Fibroblast of lung (primary cell): ENCODE results near the gene ZSCAN22. TPM values are rescaled to one million over a fixed set of nuclear protein-coding genes. Genes with fewer than 3 reads are reported as not detected.
"Not testable (repeated sequence)": the region's sequence is repeated elsewhere in the genome, so short reads cannot be mapped to it uniquely, and the experiment has no call there.

ENCODE experiments used
- DNase-seq, 2 donors: peaks; one replicate each; pipeline versions ENCODE4 v3.0.0 to v3.0.0-alpha.2; 2010; ENCODE audit warnings: low read depth in 2 of 2
- H2AFZ ChIP-seq: 2 replicates; pipeline ENCODE4 v1.5.1; 2012; ENCODE audit warnings: low read length, control low read depth, inconsistent platforms
- H3K27ac ChIP-seq: 2 replicates; pipeline ENCODE4 v1.5.1; 2011; ENCODE audit warnings: low read length, control low read depth; ENCODE audit not compliant: insufficient read depth
- H3K27me3 ChIP-seq: 2 replicates; pipeline ENCODE4 v1.5.1; 2011; ENCODE audit warnings: mild to moderate bottlenecking, low read length; ENCODE audit not compliant: control insufficient read depth, insufficient read depth
- H3K36me3 ChIP-seq: 2 replicates; pipeline ENCODE4 v1.5.1; 2011; ENCODE audit warnings: low read length; ENCODE audit not compliant: control insufficient read depth, insufficient read depth
- H3K4me1 ChIP-seq: 2 replicates; pipeline ENCODE4 v1.5.1; 2011; ENCODE audit warnings: low read length; ENCODE audit not compliant: control insufficient read depth, insufficient read depth; ENCODE audit errors: extremely low read depth
- H3K4me2 ChIP-seq: 2 replicates; pipeline ENCODE4 v1.5.1; 2011; ENCODE audit warnings: low read length, control low read depth; ENCODE audit not compliant: insufficient read depth; ENCODE audit errors: extremely low read depth
- H3K4me3 ChIP-seq, 4 experiments: fragments of 200-600 bp in 1 of 4; sonication (generic) in 1 of 4; replicated peaks in 1 of 4; 2 replicates each; pipeline ENCODE4 v1.5.1; 2011 to 2016; ENCODE audit warnings: low read length in 4 of 4, low read depth in 3 of 4, mild to moderate bottlenecking in 3 of 4, control low read depth in 2 of 4, inconsistent platforms in 1 of 4, mixed read lengths in 1 of 4; ENCODE audit not compliant: insufficient read depth in 1 of 4; ENCODE audit errors: control extremely low read depth in 1 of 4
- H3K79me2 ChIP-seq: 2 replicates; pipeline ENCODE4 v1.5.1; 2012; ENCODE audit warnings: mild to moderate bottlenecking, low read length, inconsistent platforms; ENCODE audit not compliant: control insufficient read depth, insufficient read depth
- H3K9ac ChIP-seq: 2 replicates; pipeline ENCODE4 v1.5.1; 2011; ENCODE audit warnings: mild to moderate bottlenecking, low read length, control low read depth; ENCODE audit not compliant: insufficient read depth
- H3K9me3 ChIP-seq: 2 replicates; pipeline ENCODE4 v1.5.1; 2012; ENCODE audit warnings: low read depth, low read length; ENCODE audit not compliant: control insufficient read depth, insufficient read depth
- H4K20me1 ChIP-seq: 2 replicates; pipeline ENCODE4 v1.5.1; 2011; ENCODE audit warnings: low read length; ENCODE audit not compliant: control insufficient read depth, insufficient read depth; ENCODE audit errors: extremely low read depth
- EZH2 ChIP-seq: IDR thresholded peaks from 2 replicates; pipeline ENCODE4 v1.5.1; 2012; ENCODE audit warnings: low read length, control low read depth, mild to moderate bottlenecking; ENCODE audit errors: missing control alignments
- polyA plus RNA-seq, 2 donors: library from polyadenylated mRNA; depleted of rRNA in 1 of 2; stranded (reverse) in 1 of 2; unstranded in 1 of 2; fragments of >200 nt; gene quantifications; 2 replicates each; pipeline ENCODE4 v1.2.1, GENCODE V29; 2011 to 2012; ENCODE audit warnings: missing spikeins in 1 of 2
- total RNA-seq: library from RNA; depleted of rRNA; stranded (reverse); fragments of >200 nt; gene quantifications from 2 replicates; pipeline ENCODE4 v1.2.1, GENCODE V29; 2014
- TF ChIP-seq, protein P1 (sequence below), 2 donors: IDR thresholded peaks in 1 of 2; conservative IDR thresholded peaks in 1 of 2; 1 replicate in 1 of 2; 2 replicates in 1 of 2; pipeline ENCODE4 v1.5.1; 2011 to 2012; ENCODE audit warnings: low read length in 2 of 2, control low read depth in 1 of 2, inconsistent platforms in 1 of 2, low read depth in 1 of 2, mild to moderate bottlenecking in 1 of 2

Gene ZSCAN22
- total and polyA plus RNA-seq, 2 donors (not counting 1 experiment from before 2014, with no cell fraction given) = 2.8 to 3.0 TPM

- no peaks in the 10 kb centered on the region for H3K4me1 ChIP-seq
- H3K9me3 ChIP-seq = no peaks in the 10 kb centered on the region
- H3K36me3 ChIP-seq = no peaks in the 10 kb centered on the region
- no peak for DNase-seq
- no peak overlapping the region for H3K4me3 ChIP-seq
- H2AFZ ChIP-seq = no peak overlapping the region
- TF ChIP-seq, protein P1, sequence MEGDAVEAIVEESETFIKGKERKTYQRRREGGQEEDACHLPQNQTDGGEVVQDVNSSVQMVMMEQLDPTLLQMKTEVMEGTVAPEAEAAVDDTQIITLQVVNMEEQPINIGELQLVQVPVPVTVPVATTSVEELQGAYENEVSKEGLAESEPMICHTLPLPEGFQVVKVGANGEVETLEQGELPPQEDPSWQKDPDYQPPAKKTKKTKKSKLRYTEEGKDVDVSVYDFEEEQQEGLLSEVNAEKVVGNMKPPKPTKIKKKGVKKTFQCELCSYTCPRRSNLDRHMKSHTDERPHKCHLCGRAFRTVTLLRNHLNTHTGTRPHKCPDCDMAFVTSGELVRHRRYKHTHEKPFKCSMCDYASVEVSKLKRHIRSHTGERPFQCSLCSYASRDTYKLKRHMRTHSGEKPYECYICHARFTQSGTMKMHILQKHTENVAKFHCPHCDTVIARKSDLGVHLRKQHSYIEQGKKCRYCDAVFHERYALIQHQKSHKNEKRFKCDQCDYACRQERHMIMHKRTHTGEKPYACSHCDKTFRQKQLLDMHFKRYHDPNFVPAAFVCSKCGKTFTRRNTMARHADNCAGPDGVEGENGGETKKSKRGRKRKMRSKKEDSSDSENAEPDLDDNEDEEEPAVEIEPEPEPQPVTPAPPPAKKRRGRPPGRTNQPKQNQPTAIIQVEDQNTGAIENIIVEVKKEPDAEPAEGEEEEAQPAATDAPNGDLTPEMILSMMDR (conservative IDR thresholded peaks at IDR 0.05 in 1 of 2, IDR thresholded peaks at IDR 0.05 in 1 of 2; ENCODE audit: low read depth in 1 of 2, low read length in 2 of 2) = no peak
- TF ChIP-seq EZH2 = no peak
- H3K9ac ChIP-seq = no peak overlapping the region
- H3K27ac ChIP-seq = no peak overlapping the region
- no peaks in the 10 kb centered on the region for H3K79me2 ChIP-seq
- no peaks in the 10 kb centered on the region for H4K20me1 ChIP-seq
- H3K27me3 ChIP-seq = no peaks in the 10 kb centered on the region
- no peak overlapping the region for H3K4me2 ChIP-seq
Measured at GRCh38 chr19:58372311-58373133, 45.7 kb downstream of the ZSCAN22 start.

GRCh38 chr19:58374200-58374599 is 47.4 kb downstream of the ZSCAN22 start:
- no peak overlapping the region for H3K9ac ChIP-seq
- H3K36me3 ChIP-seq = no peaks in the 10 kb centered on the region
- H3K4me3 ChIP-seq = no peak overlapping the region
- no peak for DNase-seq
- no peak overlapping the region for H3K27ac ChIP-seq
- no peaks in the 10 kb centered on the region for H3K27me3 ChIP-seq
- H3K9me3 ChIP-seq = no peaks in the 10 kb centered on the region
- no peaks in the 10 kb centered on the region for H3K79me2 ChIP-seq
- no peak overlapping the region for H2AFZ ChIP-seq
- H4K20me1 ChIP-seq = no peaks in the 10 kb centered on the region
- no peak overlapping the region for H3K4me2 ChIP-seq
- H3K4me1 ChIP-seq = no peaks in the 10 kb centered on the region
- no peak for TF ChIP-seq EZH2
- TF ChIP-seq, protein P1 (conservative IDR thresholded peaks at IDR 0.05 in 1 of 2, IDR thresholded peaks at IDR 0.05 in 1 of 2; ENCODE audit: low read depth in 1 of 2, low read length in 2 of 2) = no peak

- not testable (repeated sequence) for H3K79me2 ChIP-seq, H3K36me3 ChIP-seq, H2AFZ ChIP-seq, H3K4me2 ChIP-seq, H3K4me3 ChIP-seq, H3K27ac ChIP-seq, H3K4me1 ChIP-seq, H4K20me1 ChIP-seq, H3K9ac ChIP-seq, DNase-seq, H3K9me3 ChIP-seq, H3K27me3 ChIP-seq
Measured at GRCh38 chr19:58376724-58377123, 49.9 kb downstream of the ZSCAN22 start.
